Coronary artery (tissue), 2 donors: ENCODE data around the gene VEPH1.

Source experiments
- DNase-seq: peaks from one replicate; pipeline ENCODE4 v3.0.0-alpha.2; 2017; ENCODE audit warnings: low spot score
- H3K27ac ChIP-seq, 2 donors: fragments of 200-600 bp; sonication (generic); one replicate each; pipeline ENCODE4 v1.5.1; 2016 to 2019
- H3K4me3 ChIP-seq: fragments of 200-600 bp; sonication (generic); 2 replicates; pipeline ENCODE4 v1.5.1; 2016; ENCODE audit warnings: mild to moderate bottlenecking, moderate library complexity
- TF ChIP-seq, protein P1 (sequence below): fragments of 200-600 bp; sonication (generic); IDR thresholded peaks from one replicate; pipeline ENCODE4 v1.5.1; 2019; ENCODE audit warnings: antibody characterized with exemption

VEPH1 gene

DNA sequence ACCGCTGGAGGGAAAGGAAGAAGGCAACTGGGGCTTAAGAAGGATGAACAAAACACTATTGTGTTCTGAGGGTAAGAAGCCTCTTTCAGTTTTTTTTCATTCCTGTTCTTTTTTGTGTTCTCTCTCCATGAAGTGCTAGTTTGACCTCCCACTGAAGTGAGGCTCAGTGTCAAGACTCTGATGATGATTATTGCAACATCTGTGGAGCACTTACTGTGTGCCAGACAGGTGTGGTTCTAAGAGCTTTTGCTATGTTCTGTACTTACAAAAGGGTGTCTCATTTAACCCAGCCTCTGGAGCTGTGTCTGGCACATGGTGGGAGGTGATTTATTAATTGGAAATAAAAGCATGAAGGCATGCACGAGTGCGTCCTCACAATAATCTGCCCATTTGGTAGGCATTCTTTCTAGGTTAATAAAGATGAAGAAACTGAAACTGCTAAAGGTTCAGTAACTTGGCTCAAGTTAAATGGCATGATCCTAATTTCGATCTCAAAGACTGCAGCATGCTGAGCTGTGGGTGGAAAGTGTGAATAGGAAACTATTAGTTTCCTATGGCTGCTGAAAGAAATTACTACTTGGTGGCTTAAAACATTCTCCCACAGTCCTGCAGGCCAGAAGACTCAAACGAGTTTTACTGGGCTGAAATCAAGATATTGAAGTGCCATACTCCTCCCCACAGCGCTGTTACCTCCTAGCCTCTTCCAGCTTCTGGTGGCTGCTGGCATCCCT, 38.5 kb upstream of the VEPH1 start:
- Histone ChIP-seq H3K4me3 (no peak overlapping the region), H3K27ac (no peak overlapping the region)
- DNase-seq = no peak
- TF ChIP-seq, protein P1, sequence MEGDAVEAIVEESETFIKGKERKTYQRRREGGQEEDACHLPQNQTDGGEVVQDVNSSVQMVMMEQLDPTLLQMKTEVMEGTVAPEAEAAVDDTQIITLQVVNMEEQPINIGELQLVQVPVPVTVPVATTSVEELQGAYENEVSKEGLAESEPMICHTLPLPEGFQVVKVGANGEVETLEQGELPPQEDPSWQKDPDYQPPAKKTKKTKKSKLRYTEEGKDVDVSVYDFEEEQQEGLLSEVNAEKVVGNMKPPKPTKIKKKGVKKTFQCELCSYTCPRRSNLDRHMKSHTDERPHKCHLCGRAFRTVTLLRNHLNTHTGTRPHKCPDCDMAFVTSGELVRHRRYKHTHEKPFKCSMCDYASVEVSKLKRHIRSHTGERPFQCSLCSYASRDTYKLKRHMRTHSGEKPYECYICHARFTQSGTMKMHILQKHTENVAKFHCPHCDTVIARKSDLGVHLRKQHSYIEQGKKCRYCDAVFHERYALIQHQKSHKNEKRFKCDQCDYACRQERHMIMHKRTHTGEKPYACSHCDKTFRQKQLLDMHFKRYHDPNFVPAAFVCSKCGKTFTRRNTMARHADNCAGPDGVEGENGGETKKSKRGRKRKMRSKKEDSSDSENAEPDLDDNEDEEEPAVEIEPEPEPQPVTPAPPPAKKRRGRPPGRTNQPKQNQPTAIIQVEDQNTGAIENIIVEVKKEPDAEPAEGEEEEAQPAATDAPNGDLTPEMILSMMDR = no peak

DNA sequence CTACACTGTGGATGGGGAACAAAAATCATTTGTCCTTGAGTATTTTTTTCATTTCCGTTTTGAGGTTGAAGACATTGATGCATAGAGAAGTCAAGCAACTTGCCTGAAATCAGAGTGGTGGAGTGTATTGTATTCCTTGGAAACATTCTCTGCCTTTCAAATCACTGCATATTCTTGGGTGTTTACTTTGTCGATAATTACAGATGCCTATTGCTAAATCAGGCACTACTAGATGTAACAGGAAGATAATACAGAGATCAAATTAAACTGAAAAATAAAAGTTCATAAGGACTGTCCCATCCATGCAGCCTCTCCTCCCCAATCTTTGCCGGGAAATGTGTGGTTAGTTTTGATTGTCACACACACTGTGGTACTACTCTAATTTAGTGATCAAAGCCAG, 37.4 kb upstream of the VEPH1 start:
- no peak for DNase-seq
- TF ChIP-seq, protein P1 = no peak
- no peak overlapping the region for H3K27ac ChIP-seq
- no peak overlapping the region for H3K4me3 ChIP-seq

DNA sequence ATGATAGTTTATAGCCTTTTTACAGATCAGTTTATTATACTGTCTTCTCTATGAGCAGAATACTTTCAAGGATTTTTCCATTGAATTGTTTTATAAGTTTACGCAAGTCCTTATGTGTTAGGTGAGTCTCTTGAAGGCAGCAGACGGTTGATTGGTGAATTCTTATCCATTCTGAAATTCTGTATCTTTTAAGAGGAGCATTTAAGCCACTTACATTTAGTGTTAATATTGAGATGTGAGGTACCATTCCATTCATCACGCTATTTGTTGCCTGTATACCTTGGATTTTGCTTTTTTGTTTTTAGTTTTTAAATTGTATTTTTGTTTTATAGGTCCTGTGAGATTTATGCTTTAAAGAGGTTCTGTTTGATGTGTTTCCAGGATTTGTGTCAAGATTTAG, 32.5 kb upstream of the VEPH1 start:
- DNase-seq = no peak

DNA sequence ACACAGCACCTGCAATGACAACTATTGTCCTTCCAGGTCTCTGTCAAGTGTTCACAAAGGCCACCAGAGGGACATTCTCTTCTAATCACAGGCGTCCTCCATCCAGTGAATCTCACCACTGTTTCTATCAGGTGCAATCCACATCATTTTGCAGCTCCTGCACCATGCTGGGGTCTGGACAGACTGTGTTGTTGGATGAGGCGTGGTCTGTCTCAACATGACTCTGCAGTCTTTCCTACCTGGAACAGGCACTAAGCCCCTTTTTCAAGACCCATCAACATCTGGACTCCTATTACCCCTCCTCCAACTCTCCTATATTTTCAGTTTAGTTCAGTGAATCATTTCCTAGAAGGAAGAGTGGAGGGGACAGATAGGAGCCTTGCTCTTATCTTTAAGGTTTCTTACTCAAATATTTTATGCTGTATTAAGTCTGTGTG, 31.5 kb upstream of the VEPH1 start:
- TF ChIP-seq, protein P1 = no peak
- DNase-seq = no peak
- Histone ChIP-seq H3K4me3 (no peak overlapping the region), H3K27ac (no peak overlapping the region)

More for the DNA sequence above, 32.5 kb upstream of the VEPH1 start:
- no peak overlapping the region for H3K27ac ChIP-seq
- H3K4me3 ChIP-seq = no peak overlapping the region
- TF ChIP-seq, protein P1 = no peak

DNA sequence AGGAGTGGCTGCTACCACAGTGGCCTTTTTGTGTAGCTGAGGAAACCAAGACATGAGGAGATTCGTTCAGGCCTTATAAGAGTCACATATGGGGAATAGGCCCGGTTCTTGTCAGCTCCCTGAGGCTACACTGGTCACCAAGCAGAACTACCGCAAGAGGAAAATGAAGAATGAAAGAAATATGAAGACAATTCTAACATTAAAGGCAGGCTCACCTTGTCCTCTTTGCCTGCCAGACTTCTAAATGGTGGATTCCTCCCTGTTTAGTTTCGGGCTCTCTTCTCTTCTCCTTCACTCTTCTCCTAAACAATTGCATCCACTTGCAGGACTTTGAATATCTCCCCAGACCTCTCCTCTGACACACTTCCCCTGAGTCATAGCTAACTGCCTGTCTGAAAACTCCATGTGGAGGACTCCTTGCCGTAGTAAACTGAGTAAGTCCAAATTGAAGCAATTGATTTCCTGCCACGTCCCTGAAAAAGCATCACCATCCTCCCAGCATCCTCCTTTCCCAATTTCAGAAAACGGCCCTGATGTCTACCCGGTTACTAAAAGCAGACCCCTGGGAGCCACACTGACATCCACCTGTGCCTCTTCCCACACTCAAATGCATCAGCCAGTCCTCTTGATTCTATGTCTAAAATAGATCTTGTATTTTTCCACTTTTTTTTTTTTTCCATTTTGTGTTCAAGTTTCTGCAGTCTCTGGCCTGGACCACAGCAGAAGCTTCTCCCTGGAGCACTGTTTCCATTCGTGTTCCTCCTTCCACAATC, 30.3 kb upstream of the VEPH1 start:
- H3K4me3 ChIP-seq = no peak overlapping the region
- TF ChIP-seq, protein P1 = no peak
- no peak overlapping the region for H3K27ac ChIP-seq
- no peak for DNase-seq

DNA sequence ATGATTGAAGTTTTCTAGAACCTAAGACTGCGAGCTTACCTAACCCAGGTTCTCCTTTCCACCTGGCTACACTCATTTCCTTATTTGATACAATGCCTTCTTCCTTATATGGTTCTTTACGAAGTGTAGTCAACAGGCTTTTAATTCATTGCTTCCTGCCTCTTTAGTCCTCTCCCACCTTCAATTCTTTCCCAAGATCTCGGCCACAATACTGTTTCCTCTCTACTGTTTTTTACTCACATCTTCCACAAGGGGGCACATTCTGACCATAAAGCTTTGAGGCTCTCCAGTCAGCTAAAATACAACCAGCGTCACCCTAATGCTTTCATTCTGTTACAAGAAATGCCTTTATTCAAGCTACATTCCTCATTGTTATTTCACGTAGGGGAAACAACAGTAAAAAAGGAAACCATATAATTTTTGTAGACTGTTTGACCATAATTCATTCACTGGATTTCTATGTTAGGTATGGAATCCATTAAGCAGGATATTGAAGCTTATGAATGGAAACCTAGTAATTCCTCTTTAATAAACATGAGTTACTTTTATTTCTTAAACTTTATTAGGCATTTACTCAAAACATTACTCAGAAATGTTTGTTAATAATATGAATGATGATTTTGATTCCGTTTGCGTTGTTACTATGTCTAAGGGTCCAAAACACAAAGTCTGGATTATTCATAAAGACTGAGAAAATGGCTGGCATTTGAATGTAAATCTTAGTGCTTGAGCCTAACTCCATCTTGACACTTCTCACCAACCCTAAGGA, 29.5 kb upstream of the VEPH1 start:
- DNase-seq = no peak
- TF ChIP-seq, protein P1 = peak; percentile 59
- Histone ChIP-seq H3K4me3 (no peak overlapping the region), H3K27ac (no peak overlapping the region)
